NCI-H446 (cell line): ENCODE data around the gene RPLP2.

Experiments used
- DNase-seq, 2 experiments: peaks; one replicate each; lab custom pipeline; 2025; lab: John Stamatoyannopoulos, UW

RPLP2 gene

GRCh38 chr11:791658-792534, 17.9 kb upstream of the RPLP2 start:
- DNase-seq, result no peak

- no peak for DNase-seq
Observed at GRCh38 chr11:792535-792821, 17.3 kb upstream of the RPLP2 start.

GRCh38 chr11:792873-793272, 16.9 kb upstream of the RPLP2 start:
- no peak for DNase-seq

GRCh38 chr11:793556-793955, 16.2 kb upstream of the RPLP2 start:
- peak; percentile 71 to 89 for DNase-seq

- no peak for DNase-seq
Observed at GRCh38 chr11:794013-794765, 15.6 kb upstream of the RPLP2 start.

GRCh38 chr11:794766-795633, 14.8 kb upstream of the RPLP2 start:
- no peak for DNase-seq

- no peak for DNase-seq
Observed at GRCh38 chr11:795634-796564, 13.9 kb upstream of the RPLP2 start.

- DNase-seq, result no peak
Observed at GRCh38 chr11:796565-797295, 13.0 kb upstream of the RPLP2 start.

- DNase-seq, result peak; percentile 74 to 83
Observed at GRCh38 chr11:797296-798092, 12.3 kb upstream of the RPLP2 start.

GRCh38 chr11:798093-798713, 11.6 kb upstream of the RPLP2 start, which contains the start of gene SLC25A22:
SLC25A22 (minus strand) TSS chr11:798281; CDS start chr11:795006, 3,275 bp downstream.
- DNase-seq, result peak; percentile 41 to 87

GRCh38 chr11:799641-800316, 10.0 kb upstream of the RPLP2 start:
- DNase-seq, result no peak

GRCh38 chr11:800473-800872, 9.3 kb upstream of the RPLP2 start:
- DNase-seq, result no peak

GRCh38 chr11:801097-801780, 8.5 kb upstream of the RPLP2 start:
- no peak for DNase-seq

- DNase-seq, result no peak
Observed at GRCh38 chr11:802018-802617, 7.6 kb upstream of the RPLP2 start.

- no peak for DNase-seq
Observed at GRCh38 chr11:802693-803466, 6.9 kb upstream of the RPLP2 start.

- no peak for DNase-seq
Observed at GRCh38 chr11:803467-803742, 6.4 kb upstream of the RPLP2 start.
